Stimulated activated CD4-positive, alpha-beta T cell treated with anti-CD3 and anti-CD28 coated beads, Interleukin-1b, Interleukin-23, amount 100 ng/mL, for 1 hour (primary cell): ENCODE data around the gene CAPN11.

Source experiments
- DNase-seq, 2 donors: peaks; one replicate each; pipeline ENCODE4 v3.0.0-alpha.2; 2020; ENCODE audit warnings: low read depth in 2 of 2

CAPN11 gene

DNA sequence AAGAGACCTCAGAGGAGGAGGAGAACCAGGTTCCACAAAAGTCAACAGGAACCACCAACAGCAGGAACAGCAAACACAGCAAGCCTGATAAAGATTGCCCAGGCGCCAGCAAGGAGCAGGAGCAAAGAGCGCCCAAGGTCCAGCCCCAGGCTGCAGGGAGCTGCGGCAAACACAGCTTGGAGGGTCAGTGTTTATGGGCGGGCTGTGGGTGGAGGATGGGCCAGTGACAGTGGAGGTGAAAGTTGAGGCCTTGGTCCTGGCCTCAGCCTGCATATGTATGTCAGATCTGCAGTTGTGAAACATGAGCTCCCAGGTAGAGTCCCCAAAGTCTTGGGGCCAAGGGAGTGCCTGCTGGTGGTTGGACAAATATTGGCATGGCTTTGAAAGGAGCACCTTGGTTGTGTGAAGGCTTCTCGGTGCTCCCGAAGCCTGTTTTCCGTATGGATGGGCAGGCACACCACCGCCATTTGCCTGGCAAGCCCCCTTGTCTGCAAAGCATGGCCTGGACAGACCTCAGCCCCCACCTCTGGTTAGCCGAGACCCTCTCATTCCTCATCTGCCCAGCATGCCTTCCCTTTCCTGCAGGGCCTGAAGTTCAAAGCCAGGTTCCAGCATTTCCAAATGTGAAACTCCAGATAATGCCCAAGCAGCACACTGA lies 2.0 kb upstream of the CAPN11 start:
- DNase-seq = no peak

DNA sequence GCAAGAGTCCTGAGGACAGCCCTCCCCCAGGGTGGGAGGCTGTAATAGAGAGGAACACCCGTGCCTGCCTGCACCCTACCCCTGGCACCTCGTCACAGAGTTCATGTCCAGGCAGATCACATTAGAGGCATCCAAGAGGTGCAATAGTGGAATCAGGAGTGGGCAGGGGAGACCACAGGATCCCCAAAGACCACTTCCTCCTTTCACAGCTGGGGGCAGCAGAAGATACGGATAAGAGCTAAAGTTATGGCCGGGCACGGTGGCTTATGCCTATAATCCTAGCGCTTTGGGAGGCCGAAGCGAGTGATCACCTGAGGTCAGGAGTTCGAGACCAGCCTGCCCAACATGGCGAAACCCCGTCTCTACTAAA lies 1.5 kb upstream of the CAPN11 start:
- no peak for DNase-seq

DNA sequence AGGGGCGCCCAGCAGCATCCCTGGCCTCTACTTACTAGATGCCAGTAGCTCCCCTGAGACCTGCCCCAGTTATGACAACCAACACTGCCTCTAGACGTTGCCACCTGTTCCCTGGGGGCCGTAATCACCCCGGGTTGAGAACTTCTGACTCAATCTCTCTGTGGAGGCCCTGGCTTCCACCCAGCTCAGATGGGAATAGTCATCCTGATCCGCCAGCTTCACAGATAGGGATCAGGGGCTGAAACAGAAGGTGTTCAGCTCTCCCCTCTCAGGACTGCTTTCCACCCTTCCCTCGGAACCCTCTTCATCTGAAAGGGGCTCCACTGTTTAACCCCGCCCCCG lies 3.3 kb downstream of the CAPN11 start:
- DNase-seq = no peak

DNA sequence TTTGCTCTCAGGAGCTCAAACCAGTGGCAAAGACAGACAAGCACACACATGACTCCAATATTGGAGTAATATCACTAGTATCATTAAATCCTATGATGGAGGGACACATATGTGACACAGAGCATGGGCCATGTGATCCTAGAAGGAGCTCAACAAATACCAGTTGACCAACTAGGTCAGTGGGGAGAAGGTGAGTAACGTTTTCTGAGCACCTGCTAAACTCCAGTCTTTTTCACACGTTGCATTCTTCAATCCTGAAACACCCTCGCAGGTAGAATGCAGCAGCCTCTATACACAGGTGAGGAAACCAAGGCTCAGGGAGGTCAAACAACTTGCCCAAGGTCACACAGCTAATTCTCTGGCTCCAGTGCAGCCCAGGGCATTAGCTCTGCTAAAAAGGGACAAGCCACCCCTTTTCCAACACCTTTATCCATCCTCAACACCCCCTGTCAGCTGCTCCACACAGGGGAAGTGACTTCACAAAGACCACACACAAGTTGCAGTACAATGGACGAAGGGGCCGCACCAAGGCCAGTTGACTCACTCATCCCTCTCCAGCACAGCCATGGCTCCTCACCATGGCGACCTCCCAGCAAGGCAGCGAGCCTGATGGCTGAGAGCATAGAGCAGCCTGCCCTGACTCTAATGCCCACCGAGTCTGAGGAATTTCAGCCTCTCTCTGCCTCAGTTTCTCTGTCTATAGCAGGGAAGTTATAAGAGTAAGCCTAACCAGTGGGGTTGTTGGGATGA lies 4.4 kb downstream of the CAPN11 start:
- DNase-seq = no peak

DNA sequence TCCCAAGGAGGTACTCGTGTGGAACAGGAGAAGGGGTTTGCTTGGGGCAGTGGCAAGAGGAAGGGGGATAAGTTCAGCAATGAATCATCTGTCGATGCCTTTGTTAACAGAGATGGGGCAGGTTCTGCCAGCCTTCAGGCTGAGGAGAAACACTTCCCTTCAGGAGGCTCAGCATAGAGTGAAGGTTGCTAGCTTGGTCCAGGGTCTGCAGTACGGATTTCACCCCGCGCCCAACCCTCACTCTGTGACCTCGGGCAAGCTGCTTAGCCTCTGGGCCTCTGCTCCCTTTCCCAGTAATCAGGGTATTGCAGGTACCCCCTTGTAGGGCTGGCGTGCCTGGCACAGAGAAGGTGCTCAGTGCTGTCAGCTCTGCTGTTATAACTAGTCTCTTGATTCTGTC lies 7.5 kb downstream of the CAPN11 start:
- DNase-seq = no peak

DNA sequence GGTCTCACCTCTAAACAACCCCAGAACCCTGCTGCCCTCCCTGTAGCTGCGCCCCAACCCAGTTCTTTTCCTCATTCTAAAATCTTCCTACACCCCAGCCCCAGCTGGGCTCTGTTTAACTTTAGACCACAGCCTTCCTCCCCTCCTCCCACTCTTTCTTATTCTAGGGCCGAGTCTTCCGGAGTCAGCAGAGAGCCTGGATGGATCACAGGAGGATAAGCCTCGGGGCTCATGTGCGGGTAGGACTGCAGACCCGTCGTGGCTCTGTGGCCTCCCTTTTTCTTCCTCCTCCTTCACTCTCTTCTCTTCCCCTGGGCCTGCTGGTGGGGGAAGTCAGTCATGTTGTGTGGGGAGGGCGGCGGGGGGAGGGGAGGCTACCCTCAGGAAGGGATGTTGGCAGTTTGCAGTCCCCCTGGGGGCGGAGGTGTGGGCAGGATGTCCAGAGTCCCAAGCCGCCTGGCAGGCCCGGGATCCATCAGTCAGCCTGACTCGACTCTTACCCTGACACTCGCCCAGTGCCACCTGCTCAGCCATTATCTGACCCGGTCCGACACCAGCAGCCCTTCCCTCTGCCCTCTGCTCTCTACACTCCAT lies 8.1 kb downstream of the CAPN11 start:
- DNase-seq = no peak

DNA sequence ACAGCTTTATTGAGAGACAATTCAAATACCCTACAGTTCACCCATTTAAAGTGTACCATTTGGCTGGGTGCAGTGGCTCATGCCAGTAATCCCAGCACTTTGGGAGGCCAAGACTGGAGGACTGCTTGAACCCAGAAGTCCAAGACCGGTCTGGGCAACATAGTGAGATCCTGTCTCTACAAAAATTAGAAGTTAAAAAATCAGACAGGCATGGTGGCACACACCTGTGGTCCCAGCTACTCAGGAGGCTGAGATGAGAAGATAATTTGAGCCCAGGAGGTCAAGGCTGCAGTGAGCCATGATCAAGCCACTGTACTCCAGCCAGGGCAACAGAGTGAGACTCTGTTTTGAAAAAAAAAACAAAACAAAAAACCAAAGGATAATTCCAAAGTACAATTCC lies 8.9 kb downstream of the CAPN11 start:
- DNase-seq = no peak

DNA sequence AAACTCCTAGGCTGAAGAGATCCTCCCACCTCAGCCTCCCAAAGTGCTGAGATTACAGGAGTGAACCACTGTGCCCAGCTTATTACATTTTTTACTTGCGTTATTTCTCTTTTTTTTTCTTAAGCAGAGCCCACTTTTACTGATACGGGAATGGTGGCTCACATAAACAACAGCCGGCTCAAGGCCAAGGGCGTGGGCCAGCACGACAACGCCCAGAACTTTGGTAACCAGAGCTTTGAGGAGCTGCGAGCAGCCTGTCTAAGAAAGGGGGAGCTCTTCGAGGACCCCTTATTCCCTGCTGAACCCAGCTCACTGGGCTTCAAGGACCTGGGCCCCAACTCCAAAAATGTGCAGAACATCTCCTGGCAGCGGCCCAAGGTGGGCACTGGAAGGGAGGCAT lies 10.5 kb downstream of the CAPN11 start:
- no peak for DNase-seq

DNA sequence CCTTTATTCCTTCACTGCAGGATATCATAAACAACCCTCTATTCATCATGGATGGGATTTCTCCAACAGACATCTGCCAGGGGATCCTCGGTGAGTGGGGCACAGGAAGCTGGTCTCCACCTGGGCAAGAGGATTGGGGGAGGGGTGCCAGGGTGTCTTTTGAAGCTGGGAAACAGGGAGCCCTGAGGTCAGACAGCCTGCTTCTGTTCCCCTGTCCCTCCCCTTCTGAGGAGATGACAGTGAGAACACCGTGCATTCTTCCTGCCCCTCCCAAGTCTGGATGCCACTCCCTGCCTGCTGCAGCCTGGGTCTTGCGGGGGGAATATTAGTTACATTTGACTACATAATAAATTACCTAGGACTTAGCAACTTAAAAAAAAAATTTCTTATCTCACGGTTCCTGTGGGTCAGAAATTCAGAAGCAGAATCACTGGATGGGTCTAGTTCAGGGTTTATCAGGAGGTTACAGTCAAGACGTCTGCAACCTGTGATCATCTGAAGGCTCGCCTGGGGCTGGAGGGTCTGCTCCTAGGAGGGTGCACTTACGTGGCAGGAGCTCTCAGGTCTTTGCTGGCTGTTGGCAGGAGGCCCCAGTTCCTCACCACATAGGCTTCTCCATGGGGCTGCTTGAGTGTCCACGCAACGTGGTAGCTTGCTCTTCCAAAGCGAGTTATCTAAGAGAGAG lies 11.4 kb downstream of the CAPN11 start:
- no peak for DNase-seq

DNA sequence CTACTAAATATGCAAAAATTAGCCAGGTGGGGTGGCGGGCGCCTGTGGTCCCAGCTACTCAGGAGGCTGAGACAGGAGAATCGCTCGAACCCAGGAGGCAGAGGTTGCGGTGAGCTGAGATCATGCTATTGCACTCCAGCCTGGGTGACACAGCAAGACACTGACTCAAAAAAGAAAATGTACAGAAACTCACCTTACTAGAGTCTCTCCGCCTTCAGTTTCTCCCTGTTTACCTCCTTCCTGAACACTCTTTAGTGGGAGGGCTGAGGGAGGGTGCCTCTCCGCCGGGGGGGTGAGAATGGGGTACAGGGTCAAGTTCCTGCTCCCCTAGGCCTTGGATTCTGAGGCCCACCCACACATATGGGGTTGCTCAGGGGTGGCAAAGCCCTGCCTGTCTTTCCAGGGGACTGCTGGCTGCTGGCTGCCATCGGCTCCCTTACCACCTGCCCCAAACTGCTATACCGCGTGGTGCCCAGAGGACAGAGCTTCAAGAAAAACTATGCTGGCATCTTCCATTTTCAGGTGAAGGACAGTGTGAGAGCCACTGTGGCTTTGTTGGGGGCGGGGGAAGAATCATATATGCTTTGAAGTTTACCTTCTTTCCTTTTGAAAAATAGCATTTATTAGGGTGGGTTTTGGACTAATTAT lies 13.4 kb downstream of the CAPN11 start:
- DNase-seq = no peak

DNA sequence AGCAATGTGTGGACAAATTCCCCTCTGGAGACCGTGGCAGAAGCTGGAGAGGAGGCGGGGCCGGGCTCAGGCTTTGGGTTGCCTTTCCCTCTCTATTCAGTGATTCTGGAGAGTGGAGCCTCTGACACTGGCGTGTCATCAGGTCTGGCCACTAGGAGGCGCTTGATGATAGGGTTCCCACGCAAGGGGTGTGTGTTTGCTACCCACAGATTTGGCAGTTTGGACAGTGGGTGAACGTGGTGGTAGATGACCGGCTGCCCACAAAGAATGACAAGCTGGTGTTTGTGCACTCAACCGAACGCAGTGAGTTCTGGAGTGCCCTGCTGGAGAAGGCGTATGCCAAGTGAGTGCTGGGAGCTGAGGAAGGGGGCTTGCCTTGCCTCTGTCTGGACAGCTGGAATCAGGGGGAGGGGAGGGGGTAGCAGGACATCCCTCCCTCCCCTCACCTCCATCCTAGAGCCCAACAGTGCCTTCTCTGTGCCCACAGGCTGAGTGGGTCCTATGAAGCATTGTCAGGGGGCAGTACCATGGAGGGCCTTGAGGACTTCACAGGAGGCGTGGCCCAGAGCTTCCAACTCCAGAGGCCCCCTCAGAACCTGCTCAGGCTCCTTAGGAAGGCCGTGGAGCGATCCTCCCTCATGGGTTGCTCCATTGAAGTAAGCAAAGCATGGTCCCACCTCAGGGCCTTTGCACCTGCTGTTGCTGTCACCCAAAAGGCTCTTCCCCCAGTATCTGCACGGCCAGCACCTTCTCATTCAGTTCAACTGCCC lies 14.3 kb downstream of the CAPN11 start:
- DNase-seq = peak; percentile 46 to 65

DNA sequence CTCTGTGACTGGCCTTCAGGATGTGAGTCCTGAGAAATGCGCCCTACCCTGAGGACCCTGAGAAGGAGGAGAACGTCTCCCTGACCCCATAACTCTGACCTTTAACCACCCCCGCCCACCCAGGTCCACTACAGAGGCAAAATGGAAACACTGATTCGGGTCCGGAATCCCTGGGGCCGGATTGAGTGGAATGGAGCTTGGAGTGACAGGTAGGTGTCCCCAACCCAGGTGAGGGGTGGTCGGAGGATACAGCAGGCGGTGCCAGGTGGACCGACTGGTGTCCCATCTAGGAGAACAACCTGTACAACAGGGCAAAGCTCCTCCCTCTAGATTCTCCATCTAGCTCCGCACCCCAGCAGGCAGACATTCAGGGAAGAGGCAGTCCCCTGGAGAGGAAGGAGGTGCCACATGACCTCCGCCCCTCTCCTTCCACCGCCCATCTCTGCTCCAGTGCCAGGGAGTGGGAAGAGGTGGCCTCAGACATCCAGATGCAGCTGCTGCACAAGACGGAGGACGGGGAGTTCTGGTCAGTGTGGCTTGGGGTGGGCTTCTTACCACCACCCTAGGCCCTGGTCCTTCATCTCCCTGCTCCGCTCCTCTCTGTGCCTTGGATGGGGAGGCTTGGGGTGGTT lies 17.6 kb downstream of the CAPN11 start:
- no peak for DNase-seq

DNA sequence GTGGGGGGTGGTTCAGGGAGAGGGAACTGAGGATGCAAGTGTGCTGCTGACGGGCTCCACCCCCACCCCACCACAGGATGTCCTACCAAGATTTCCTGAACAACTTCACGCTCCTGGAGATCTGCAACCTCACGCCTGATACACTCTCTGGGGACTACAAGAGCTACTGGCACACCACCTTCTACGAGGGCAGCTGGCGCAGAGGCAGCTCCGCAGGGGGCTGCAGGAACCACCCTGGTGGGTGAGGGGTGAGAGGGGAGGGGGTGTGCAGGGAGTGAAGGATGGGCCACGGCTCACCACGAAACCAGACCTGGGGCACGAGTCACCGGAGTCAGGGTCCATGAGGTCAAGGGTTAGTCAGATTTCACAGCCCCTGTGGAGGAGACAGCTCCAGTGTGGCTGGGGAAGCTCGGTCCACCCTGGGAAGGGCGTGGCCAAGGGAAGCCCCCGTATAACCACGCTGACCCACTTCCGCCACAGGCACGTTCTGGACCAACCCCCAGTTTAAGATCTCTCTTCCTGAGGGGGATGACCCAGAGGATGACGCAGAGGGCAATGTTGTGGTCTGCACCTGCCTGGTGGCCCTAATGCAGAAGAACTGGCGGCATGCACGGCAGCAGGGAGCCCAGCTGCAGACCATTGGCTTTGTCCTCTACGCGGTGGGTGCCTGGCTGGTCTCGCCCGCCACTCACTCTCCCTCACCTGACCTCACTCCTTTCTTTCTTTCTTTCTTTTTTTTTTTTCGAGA lies 18.3 kb downstream of the CAPN11 start:
- DNase-seq = no peak

DNA sequence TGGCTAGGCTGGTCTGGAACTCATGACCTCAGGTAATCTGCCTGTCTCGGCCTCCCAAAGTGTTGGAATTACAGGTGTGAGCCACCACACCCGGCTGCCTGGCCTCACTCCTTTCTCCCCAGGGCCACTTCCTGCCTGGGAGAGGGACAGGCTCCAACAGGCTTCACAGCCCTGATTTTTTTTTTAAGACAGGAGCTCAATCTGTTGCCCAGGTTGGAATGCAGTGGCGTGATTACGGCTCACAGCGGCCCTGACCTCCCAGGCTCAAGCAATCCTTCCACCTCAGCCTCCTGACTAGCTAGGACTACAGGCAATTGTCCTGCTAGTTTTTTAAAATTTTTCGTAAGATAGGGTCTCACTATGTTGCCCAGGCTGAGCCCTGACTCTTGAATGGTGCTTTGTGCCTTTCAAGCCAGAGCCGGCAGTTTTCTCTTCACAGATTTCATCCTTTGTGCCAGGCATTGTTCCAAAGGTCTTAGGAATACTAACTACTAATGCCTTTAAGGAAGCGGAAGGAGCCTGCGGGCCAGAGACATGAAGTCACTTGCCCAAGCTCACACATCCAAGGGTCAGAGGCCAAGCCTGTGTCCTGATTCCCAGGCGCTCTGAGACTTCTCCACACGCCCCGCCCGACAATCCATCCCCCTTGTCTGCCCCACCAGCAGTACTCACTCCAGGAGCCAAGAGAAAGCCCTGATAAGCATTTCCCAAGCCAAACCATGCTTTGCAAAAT lies 19.2 kb downstream of the CAPN11 start:
- DNase-seq = no peak

DNA sequence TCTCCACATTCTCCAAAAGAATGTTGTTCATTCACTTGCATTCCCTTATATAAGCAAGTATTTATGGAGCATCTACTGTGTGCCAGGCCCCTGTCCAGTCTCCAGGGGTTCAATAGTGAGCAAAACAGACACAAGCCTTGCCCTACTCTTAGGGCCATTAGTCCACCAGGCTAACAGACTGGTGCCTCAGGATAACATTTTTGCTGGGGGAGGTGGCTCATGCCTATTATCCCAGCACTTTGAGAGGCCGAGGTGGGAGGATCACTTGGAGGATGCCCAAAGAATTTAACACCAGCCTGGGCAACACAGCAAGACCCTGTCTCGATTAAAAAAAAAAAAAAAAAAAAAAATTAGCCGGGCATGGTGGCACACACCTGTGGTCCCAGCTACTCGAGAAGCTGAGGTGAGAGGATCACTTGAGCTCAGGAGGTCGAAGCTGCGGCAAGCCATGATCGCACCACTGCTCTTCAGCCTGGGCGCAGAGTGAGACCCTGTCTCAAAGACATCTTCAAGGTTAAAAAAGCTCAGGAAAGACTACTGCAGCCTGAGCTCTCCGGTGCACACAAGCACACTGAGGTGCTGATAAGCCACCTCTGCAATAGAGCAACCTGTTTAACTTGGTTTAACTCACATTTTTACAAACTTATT lies 19.9 kb downstream of the CAPN11 start:
- DNase-seq = no peak

DNA sequence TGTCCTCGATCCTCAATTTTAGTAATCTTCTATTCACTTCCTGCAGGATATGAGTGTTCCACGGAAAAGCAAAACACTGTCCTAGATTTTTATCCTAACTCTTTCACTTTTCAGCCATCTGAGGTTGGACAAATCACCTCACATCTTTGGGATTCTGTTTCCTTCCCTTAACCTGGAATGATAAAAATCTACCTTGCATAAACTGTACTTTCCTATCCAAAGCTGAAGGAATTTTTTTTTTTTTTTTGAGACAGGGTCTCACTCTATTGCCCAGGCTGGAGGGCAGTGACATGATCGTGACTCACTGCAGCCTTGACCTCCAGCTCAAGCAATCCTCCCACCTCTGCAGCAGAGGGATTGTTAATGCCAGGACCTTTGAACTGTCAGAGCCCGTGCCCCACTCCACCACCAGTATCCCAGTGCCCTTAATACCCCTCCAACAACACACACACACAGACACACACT lies 20.5 kb downstream of the CAPN11 start:
- DNase-seq = no peak

DNA sequence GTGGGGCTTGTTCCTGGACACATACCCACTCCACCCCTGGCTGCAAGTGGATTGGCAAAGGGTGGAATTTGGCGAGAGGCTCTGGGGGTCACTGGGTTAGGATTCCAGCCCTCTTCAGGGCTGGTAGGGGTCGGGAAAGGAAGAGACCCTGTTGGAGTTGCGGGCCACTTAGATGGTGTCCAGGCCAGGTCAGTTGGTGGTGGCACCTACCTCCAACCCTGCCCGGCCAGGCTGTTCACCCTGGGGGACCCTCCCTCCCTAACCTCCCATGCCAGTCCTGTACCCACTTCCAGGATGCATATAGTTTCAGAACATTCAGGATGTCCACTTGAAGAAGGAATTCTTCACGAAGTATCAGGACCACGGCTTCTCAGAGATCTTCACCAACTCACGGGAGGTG lies 21.0 kb downstream of the CAPN11 start:
- DNase-seq = no peak

DNA sequence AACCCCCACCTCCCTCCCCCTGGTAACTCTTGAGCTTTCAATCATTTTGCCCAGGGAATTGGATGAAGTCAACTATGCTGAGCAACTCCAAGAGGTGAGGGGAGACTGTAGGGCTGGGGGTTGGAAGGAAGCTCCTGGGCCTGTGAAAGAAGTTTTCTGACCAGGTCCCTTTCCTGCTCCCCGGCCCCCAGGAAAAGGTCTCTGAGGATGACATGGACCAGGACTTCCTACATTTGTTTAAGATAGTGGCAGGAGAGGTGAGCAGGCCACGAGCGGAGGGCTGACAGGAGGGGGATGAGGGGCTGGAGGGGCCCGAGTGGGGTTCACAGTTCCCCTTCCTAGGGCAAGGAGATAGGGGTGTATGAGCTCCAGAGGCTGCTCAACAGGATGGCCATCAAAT lies 21.8 kb downstream of the CAPN11 start:
- no peak for DNase-seq

DNA sequence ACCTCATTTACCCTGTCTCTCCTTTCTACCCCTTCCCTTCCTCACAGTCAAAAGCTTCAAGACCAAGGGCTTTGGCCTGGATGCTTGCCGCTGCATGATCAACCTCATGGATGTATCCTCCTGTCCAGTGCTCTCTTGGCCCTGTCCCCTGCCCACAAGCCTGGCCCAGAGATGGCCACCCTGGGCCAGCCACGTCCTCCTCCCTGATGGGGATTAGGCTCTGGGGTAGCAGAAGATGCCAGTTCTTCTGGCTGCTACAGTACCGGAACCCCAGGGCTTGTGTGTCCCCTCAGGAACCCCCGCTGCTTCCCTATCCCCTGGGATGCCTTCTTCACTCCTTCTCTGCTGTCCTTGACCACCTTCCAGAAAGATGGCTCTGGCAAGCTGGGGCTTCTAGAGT lies 22.3 kb downstream of the CAPN11 start:
- no peak for DNase-seq
